B cell (primary cell): ENCODE measurements around the gene MARCHF4. TPM values are rescaled to one million over a fixed set of nuclear protein-coding genes. Genes with fewer than 3 reads are reported as not detected.

Source experiments
- ATAC-seq: fragments of 200-7000 bp; cut with Tn5 transposase; one replicate; pipeline ENCODE4 v1.10.0; 2021; ENCODE audit warnings: low read depth, mild to moderate bottlenecking, moderate number of reproducible peaks, moderate library complexity
- CTCF ChIA-PET: fragments of 350-600 bp; sonication (Branson Sonifier 250); formaldehyde crosslinking; loops from one replicate; lab custom pipeline; 2021; ENCODE audit warnings: antibody characterized with exemption, inconsistent platforms; lab: Charles Lee
- POLR2A ChIA-PET: fragments of 350-600 bp; sonication (Branson Sonifier 250); formaldehyde crosslinking; loops from one replicate; lab custom pipeline; 2021; ENCODE audit warnings: antibody characterized with exemption; lab: Charles Lee
- DNase-seq: peaks from one replicate; pipeline ENCODE4 v3.0.0; 2013
- H2AFZ ChIP-seq: 2 replicates; pipeline ENCODE4 v1.6.1; 2012; ENCODE audit warnings: mild to moderate bottlenecking, low read depth, low read length; ENCODE audit not compliant: insufficient read depth, poor library complexity, severe bottlenecking
- H3K27ac ChIP-seq, 2 donors: 1 replicate in 1 of 2; 2 replicates in 1 of 2; pipeline ENCODE4 v1.5.1; 2012 to 2013; ENCODE audit warnings: low read length in 2 of 2, mild to moderate bottlenecking in 2 of 2, moderate library complexity in 1 of 2
- H3K27me3 ChIP-seq, 4 experiments: fragments of 200-600 bp in 1 of 4; sonication (generic) in 1 of 4; replicated peaks in 1 of 4; 1 replicate in 2 of 4; 2 replicates in 2 of 4; pipeline versions ENCODE4 v1.6.1 to v1.7.0; 2013 to 2016; ENCODE audit warnings: low read length in 3 of 4, mild to moderate bottlenecking in 2 of 4, mixed read lengths in 1 of 4, moderate library complexity in 1 of 4; ENCODE audit not compliant: insufficient read depth in 4 of 4, control insufficient read depth in 3 of 4; ENCODE audit errors: control extremely low read depth in 1 of 4
- H3K36me3 ChIP-seq, 2 experiments: replicated peaks in 1 of 2; 1 replicate in 1 of 2; 2 replicates in 1 of 2; pipeline versions ENCODE4 v1.6.1 to v1.7.1; 2013; ENCODE audit warnings: low read length in 1 of 2; ENCODE audit not compliant: insufficient read depth in 2 of 2, control insufficient read depth in 1 of 2; ENCODE audit errors: control extremely low read depth in 1 of 2, extremely low read depth in 1 of 2
- H3K4me1 ChIP-seq, 2 donors: fragments of 200-600 bp in 1 of 2; sonication (generic) in 1 of 2; 1 replicate in 1 of 2; 2 replicates in 1 of 2; pipeline versions ENCODE4 v1.5.1 to v1.6.1; 2013 to 2017; ENCODE audit warnings: low read length in 2 of 2; ENCODE audit not compliant: control insufficient read depth in 2 of 2, insufficient read depth in 2 of 2
- H3K4me2 ChIP-seq: replicated peaks from 2 replicates; pipeline ENCODE3; 2012; ENCODE audit warnings: mild to moderate bottlenecking, low read depth, low read length; ENCODE audit not compliant: poor library complexity, severe bottlenecking
- H3K4me3 ChIP-seq, 5 experiments: fragments of 200-600 bp in 1 of 5; sonication (generic) in 1 of 5; 1 replicate in 3 of 5; 2 replicates in 2 of 5; pipeline versions ENCODE4 v1.5.1 to v1.7.0; 2011 to 2016; ENCODE audit warnings: low read length in 4 of 5, mild to moderate bottlenecking in 4 of 5, low read depth in 2 of 5, control low read depth in 1 of 5, moderate library complexity in 1 of 5; ENCODE audit not compliant: insufficient read depth in 1 of 5; ENCODE audit errors: control extremely low read depth in 1 of 5, extremely low read depth in 1 of 5
- H3K79me2 ChIP-seq: fragments of 200-600 bp; sonication (generic); one replicate; pipeline ENCODE4 v1.6.0; 2016; ENCODE audit warnings: low read length; ENCODE audit not compliant: control insufficient read depth, insufficient read depth
- H3K9ac ChIP-seq: fragments of 200-600 bp; sonication (generic); 2 replicates; pipeline ENCODE4 v1.6.1; 2017; ENCODE audit warnings: mild to moderate bottlenecking, low read length, moderate library complexity
- H3K9me3 ChIP-seq, 3 donors: one replicate each; pipeline versions ENCODE4 v1.6.1 to v1.7.1; 2013; ENCODE audit warnings: low read length in 2 of 3; ENCODE audit not compliant: control insufficient read depth in 2 of 3, insufficient read depth in 1 of 3; ENCODE audit errors: control extremely low read depth in 1 of 3
- H4K20me1 ChIP-seq: 2 replicates; pipeline ENCODE4 v1.6.0; 2012; ENCODE audit warnings: mild to moderate bottlenecking, low read length; ENCODE audit not compliant: insufficient read depth, control insufficient read depth, poor library complexity, severe bottlenecking
- H3K27ac Mint-ChIP-seq: one replicate; pipeline ENCODE4 v1.8.0; 2021; ENCODE audit warnings: mixed read lengths
- H3K27me3 Mint-ChIP-seq: one replicate; pipeline ENCODE4 v1.8.0; 2021; ENCODE audit warnings: mixed read lengths
- H3K4me1 Mint-ChIP-seq: one replicate; pipeline ENCODE4 v1.8.0; 2021; ENCODE audit warnings: mixed read lengths
- H3K4me3 Mint-ChIP-seq: one replicate; pipeline ENCODE4 v1.8.0; 2021; ENCODE audit warnings: mixed read lengths
- H3K9me3 Mint-ChIP-seq: one replicate; pipeline ENCODE4 v1.8.0; 2022; ENCODE audit warnings: mixed read lengths; ENCODE audit not compliant: insufficient read depth
- EZH2 ChIP-seq: IDR thresholded peaks from 2 replicates; pipeline ENCODE4 v1.6.1; 2012; ENCODE audit warnings: borderline replicate concordance, low read depth, mild to moderate bottlenecking, moderate library complexity, low read length; ENCODE audit not compliant: insufficient read depth, poor library complexity, severe bottlenecking
- whole genome bisulfite sequencing: methylation state at CpG from one replicate; pipeline ENCODE4 v1.1.5; 2013; ENCODE audit warnings: missing lambda C conversion rate; ENCODE audit not compliant: insufficient coverage; 5-methylcytosine and 5-hydroxymethylcytosine counted together
- intact Hi-C: fragments of 100-400 bp; cut with micrococcal nuclease; formaldehyde crosslinking; loops from one replicate; pipeline ENCODE4 v1.10.0; 2022
- polyA plus RNA-seq: library from polyadenylated mRNA; depleted of rRNA; stranded (reverse); fragments of >200 nt; gene quantifications from 2 replicates; pipeline ENCODE4 v1.2.3, GENCODE V29; 2012
- total RNA-seq, 2 donors: library from RNA; stranded (reverse); fragments of 120-200 nt in 1 of 2; gene quantifications; 1 replicate in 1 of 2; 2 replicates in 1 of 2; pipeline versions ENCODE4 v1.2.3 to v1.2.4, GENCODE V29; 2013 to 2022
- TF ChIP-seq, protein P1 (sequence below): fragments of 200-600 bp; IDR thresholded peaks from one replicate; pipeline ENCODE4 v1.8.0; 2022; ENCODE audit warnings: antibody characterized with exemption, mild to moderate bottlenecking

MARCHF4 gene
- total and polyA plus RNA-seq, 2 donors (not counting 1 experiment from before 2014, with no cell fraction given): not detected

DNA sequence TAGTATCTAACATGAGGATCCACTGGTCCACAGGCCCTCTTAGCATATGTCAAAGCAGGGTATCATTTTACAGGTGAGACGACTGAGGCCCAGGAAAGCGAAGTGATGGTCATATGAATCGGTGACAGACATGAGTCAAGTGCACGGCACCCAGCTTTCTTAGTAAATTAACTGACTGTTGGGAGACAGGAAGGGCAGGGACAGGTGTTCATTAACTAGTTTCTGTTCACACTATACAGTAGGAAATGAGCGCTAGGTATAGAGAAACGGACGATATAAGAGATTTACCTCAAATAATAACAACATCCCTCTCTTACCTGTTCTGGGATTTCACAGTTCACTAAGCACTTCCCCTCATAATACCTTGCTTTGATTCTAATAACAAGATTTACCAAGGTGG lies 38.3 kb upstream of the MARCHF4 start:
- intact Hi-C loops: loop anchor here (5.0 kb wide), 3 partner anchors 353 to 1098 kb away; partner anchors contain the start of genes ATIC and MREG
- TF ChIP-seq, protein P1, sequence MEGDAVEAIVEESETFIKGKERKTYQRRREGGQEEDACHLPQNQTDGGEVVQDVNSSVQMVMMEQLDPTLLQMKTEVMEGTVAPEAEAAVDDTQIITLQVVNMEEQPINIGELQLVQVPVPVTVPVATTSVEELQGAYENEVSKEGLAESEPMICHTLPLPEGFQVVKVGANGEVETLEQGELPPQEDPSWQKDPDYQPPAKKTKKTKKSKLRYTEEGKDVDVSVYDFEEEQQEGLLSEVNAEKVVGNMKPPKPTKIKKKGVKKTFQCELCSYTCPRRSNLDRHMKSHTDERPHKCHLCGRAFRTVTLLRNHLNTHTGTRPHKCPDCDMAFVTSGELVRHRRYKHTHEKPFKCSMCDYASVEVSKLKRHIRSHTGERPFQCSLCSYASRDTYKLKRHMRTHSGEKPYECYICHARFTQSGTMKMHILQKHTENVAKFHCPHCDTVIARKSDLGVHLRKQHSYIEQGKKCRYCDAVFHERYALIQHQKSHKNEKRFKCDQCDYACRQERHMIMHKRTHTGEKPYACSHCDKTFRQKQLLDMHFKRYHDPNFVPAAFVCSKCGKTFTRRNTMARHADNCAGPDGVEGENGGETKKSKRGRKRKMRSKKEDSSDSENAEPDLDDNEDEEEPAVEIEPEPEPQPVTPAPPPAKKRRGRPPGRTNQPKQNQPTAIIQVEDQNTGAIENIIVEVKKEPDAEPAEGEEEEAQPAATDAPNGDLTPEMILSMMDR: no peak
- TF ChIP-seq EZH2: no peak

GRCh38 chr2:216408426-216409290 lies 36.4 kb upstream of the MARCHF4 start:
- ChIA-PET CTCF (interaction anchor here (1.2 kb wide), 1 partner anchor 8 kb away, joined by 7 read pairs; no protein-coding TSS in a partner anchor), POLR2A (no interaction called here)
- WGBS: 88% methylated on average over 5 of the region's 11 CpGs
- Histone ChIP-seq H3K4me2 (no peak overlapping the region), H3K79me2 (peaks cover 8% of the 10 kb centered on the region), H3K9me3 (no peaks in the 10 kb centered on the region), H4K20me1 (no peaks in the 10 kb centered on the region), H3K4me1 (peaks cover 9 to 12% of the 10 kb centered on the region in 2 donors), H3K27ac (no peak overlapping the region), H3K27me3 (peaks cover 0 to 7% (median 2%) of the 10 kb centered on the region in 4 experiments), H2AFZ (no peak overlapping the region), H3K4me3 (no peak overlapping the region), H3K9ac (no peak overlapping the region), H3K36me3 (no peaks in the 10 kb centered on the region)
- H3K4me1 Mint-ChIP-seq: peaks cover 20% of the 10 kb centered on the region
- no peak overlapping the region for H3K4me3 Mint-ChIP-seq
- no peak overlapping the region for H3K27ac Mint-ChIP-seq
- ATAC-seq (no peak), DNase-seq (no peak)
- peaks cover 21% of the 10 kb centered on the region for H3K27me3 Mint-ChIP-seq
- intact Hi-C loops: no loop called here
- no peak for TF ChIP-seq EZH2
- TF ChIP-seq, protein P1: no peak
- H3K9me3 Mint-ChIP-seq: no peaks in the 10 kb centered on the region

More for the DNA sequence above, 38.3 kb upstream of the MARCHF4 start:
- Mint-ChIP-seq H3K9me3 (no peaks in the 10 kb centered on the region), H3K27me3 (peaks cover 18% of the 10 kb centered on the region), H3K27ac (no peak overlapping the region), H3K4me3 (no peak overlapping the region), H3K4me1 (peaks cover 22% of the 10 kb centered on the region)
- no peak overlapping the region for H3K9ac ChIP-seq
- H3K27ac ChIP-seq: no peak overlapping the region
- no peaks in the 10 kb centered on the region for H3K36me3 ChIP-seq
- H4K20me1 ChIP-seq: no peaks in the 10 kb centered on the region
- no peak overlapping the region for H3K4me3 ChIP-seq
- ChIA-PET POLR2A (interaction anchor here (2.5 kb wide), 1 partner anchor 88 kb away, joined by 13 read pairs; the partner anchor contains the start of gene RPL37A), CTCF (no interaction called here)
- WGBS: 91% methylated on average over 3 of the region's 7 CpGs
- DNase-seq: no peak
- H3K4me2 ChIP-seq: no peak overlapping the region
- no peak overlapping the region for H2AFZ ChIP-seq
- peaks cover 0 to 4% (median under 1%) of the 10 kb centered on the region in 4 experiments for H3K27me3 ChIP-seq
- no peaks in the 10 kb centered on the region for H3K9me3 ChIP-seq
- H3K79me2 ChIP-seq: peaks cover 14% of the 10 kb centered on the region
- no peak for ATAC-seq
- peaks cover 9 to 12% of the 10 kb centered on the region in 2 donors for H3K4me1 ChIP-seq
